Karpas-422 (cell line): ENCODE data around the gene FHDC1. TPM values are rescaled to one million over a fixed set of nuclear protein-coding genes. Genes with fewer than 3 reads are reported as not detected.

ENCODE experiments used
- DNase-seq: peaks from one replicate; pipeline ENCODE4 v3.0.0-alpha.2; 2015
- H2AFZ ChIP-seq: fragments of 200-600 bp; sonication (generic); 2 replicates; pipeline ENCODE4 v1.6.1; 2014; ENCODE audit warnings: antibody characterized with exemption, low read length, mixed read lengths
- H3K27ac ChIP-seq: fragments of 200-600 bp; sonication (generic); 2 replicates; pipeline ENCODE4 v1.5.1; 2014; ENCODE audit warnings: mild to moderate bottlenecking, low read length, moderate library complexity
- H3K27me3 ChIP-seq: fragments of 200-600 bp; sonication (generic); 2 replicates; pipeline ENCODE4 v1.6.1; 2014; ENCODE audit warnings: low read length, mixed read lengths
- H3K36me3 ChIP-seq: fragments of 200-600 bp; sonication (generic); 2 replicates; pipeline ENCODE4 v1.6.1; 2014; ENCODE audit warnings: low read length, mixed read lengths; ENCODE audit not compliant: insufficient read depth
- H3K4me1 ChIP-seq: fragments of 200-600 bp; sonication (generic); 2 replicates; pipeline ENCODE4 v1.6.1; 2014; ENCODE audit warnings: mild to moderate bottlenecking, low read length, mixed read lengths
- H3K4me2 ChIP-seq: fragments of 200-600 bp; sonication (generic); 2 replicates; pipeline ENCODE4 v1.6.1; 2014; ENCODE audit warnings: low read length, low read depth, mild to moderate bottlenecking; ENCODE audit not compliant: poor library complexity, severe bottlenecking
- H3K4me3 ChIP-seq: fragments of 200-600 bp; sonication (generic); 2 replicates; pipeline ENCODE4 v1.5.1; 2014; ENCODE audit warnings: mild to moderate bottlenecking, antibody characterized with exemption, low read length, mixed read lengths
- H3K79me2 ChIP-seq: fragments of 200-600 bp; sonication (generic); 2 replicates; pipeline ENCODE4 v1.6.1; 2014; ENCODE audit warnings: mild to moderate bottlenecking, low read length, mixed read lengths
- H3K9ac ChIP-seq: fragments of 200-600 bp; sonication (generic); 2 replicates; pipeline ENCODE4 v1.6.0; 2014; ENCODE audit warnings: low read length
- H3K9me2 ChIP-seq: fragments of 200-600 bp; sonication (generic), shearing (Covaris generic); replicated peaks from 2 replicates; pipeline ENCODE4 v1.6.0; 2014; ENCODE audit warnings: mild to moderate bottlenecking, low read length, moderate library complexity; ENCODE audit not compliant: insufficient read depth
- H3K9me3 ChIP-seq: fragments of 300-700, 200-600 bp; sonication (generic); 2 replicates; pipeline ENCODE4 v1.6.1; 2014; ENCODE audit warnings: low read length, mixed read lengths
- H4K20me1 ChIP-seq: fragments of 200-600 bp; sonication (generic); 2 replicates; pipeline ENCODE4 v1.6.1; 2014; ENCODE audit warnings: mild to moderate bottlenecking, antibody characterized with exemption, low read length, low read depth; ENCODE audit not compliant: insufficient read depth
- total RNA-seq: library from RNA; depleted of rRNA; stranded (reverse); fragments of >200 nt; shearing (Covaris generic); gene quantifications from 2 replicates; pipeline ENCODE4 v1.2.3, GENCODE V29; 2014; ENCODE audit warnings: low replicate concordance

Gene FHDC1
- total RNA-seq, 1 experiment from 2014 or later, result 0.07 TPM

DNA sequence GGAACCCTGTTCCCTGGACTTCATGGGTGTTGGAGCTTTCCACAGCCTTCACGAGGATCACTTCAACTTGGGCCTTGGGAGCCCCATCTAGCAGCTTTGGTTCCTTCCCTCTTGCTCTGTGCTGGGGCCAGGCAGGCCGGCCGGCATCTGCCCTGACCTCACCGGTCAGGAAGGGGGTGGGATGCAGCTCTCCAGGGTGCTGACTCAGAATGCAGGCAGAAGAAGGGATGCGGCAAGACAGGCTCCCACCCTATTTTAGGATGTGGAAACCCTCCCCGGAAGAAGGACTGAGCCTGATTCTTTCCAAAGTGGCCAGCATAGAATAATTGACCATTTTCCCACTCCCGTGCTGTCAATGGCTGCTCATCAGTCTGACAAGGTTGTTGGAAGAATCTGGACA, 47.1 kb downstream of the FHDC1 start:
- H3K4me3 ChIP-seq, result no peak overlapping the region
- no peaks in the 10 kb centered on the region for H4K20me1 ChIP-seq
- H3K9me2 ChIP-seq, result no peaks in the 10 kb centered on the region
- no peak overlapping the region for H3K9ac ChIP-seq
- no peaks in the 10 kb centered on the region for H3K9me3 ChIP-seq
- no peak overlapping the region for H2AFZ ChIP-seq
- H3K27ac ChIP-seq, result no peak overlapping the region
- H3K79me2 ChIP-seq, result no peaks in the 10 kb centered on the region
- H3K36me3 ChIP-seq, result no peaks in the 10 kb centered on the region
- no peak for DNase-seq
- H3K4me1 ChIP-seq, result no peaks in the 10 kb centered on the region
- no peaks in the 10 kb centered on the region for H3K27me3 ChIP-seq
- no peak overlapping the region for H3K4me2 ChIP-seq

DNA sequence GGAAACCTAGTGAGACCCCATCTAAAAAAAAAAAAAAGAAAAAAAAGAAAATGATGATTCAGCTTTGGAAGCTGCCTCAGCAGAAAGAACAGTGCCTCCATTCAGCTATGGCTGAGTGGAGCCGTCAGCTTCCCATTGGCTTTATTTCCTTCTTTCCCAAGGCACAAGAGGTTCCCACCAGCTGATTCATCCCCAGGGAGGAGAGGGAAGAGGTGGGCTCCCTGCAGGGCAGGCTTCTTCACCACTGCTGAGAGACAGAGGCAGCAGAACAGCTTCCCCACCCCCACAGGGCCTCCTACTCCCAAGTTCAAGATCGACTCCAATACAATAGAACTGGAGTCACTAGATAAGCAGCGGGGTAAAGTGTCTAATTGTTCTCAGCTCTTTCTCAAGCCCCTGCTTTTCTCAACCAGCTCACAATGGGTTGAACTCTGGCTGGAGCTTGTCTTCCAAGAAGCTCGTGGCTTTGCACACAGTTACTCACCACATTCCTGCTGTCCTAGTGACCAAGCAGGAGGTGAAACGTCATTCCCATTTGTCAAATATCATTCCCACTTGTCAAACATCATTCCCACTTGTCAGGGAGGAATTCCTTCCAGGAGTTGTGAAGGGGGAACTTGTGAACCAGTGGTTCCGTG, 47.8 kb downstream of the FHDC1 start:
- H3K4me3 ChIP-seq, result no peak overlapping the region
- H3K79me2 ChIP-seq, result no peaks in the 10 kb centered on the region
- DNase-seq, result no peak
- no peak overlapping the region for H3K4me2 ChIP-seq
- no peak overlapping the region for H3K27ac ChIP-seq
- H3K27me3 ChIP-seq, result no peaks in the 10 kb centered on the region
- no peaks in the 10 kb centered on the region for H3K4me1 ChIP-seq
- no peaks in the 10 kb centered on the region for H4K20me1 ChIP-seq
- no peak overlapping the region for H2AFZ ChIP-seq
- no peak overlapping the region for H3K9ac ChIP-seq
- H3K9me3 ChIP-seq, result no peaks in the 10 kb centered on the region
- H3K36me3 ChIP-seq, result no peaks in the 10 kb centered on the region
- H3K9me2 ChIP-seq, result no peaks in the 10 kb centered on the region

DNA sequence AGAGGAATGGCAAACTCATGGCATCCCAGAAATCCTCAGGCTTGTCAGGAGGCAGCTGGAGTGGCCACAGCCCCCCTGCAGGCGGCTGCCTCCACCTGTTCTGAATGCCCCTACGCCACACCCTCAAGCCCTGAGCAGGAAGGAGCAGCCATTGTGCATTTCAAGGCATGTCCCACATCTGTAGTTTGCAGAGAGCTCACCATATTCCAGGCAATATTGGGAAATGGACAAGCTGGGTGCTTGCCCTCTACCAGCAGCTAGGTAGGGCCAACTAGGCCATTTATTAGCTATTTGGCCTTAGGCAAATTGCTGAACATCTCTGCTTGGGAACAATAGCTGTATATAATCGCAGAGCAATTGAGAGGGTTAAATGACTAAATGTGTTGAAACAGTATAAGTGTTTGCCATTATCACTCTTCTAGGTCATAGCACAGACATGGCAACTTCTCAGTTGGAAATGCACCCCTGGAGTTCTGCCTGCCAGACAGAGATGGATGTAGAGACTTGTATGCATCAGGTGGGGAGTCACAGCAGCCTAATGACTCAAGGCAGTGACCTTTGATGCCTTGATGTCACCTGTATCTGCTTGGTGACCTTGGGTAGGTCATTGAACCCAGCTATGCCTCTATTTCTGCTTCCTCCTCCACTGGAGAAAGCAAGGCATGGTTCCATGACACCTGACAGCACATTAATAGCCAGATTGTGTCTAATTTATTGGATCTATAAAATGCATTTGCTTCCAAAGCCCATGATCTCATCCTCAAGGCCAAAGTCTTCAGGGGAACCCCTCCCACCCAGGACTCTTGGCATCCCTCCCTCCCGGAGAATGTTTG, 52.8 kb downstream of the FHDC1 start:
- H3K36me3 ChIP-seq, result no peaks in the 10 kb centered on the region
- H2AFZ ChIP-seq, result no peak overlapping the region
- no peak overlapping the region for H3K4me3 ChIP-seq
- H4K20me1 ChIP-seq, result no peaks in the 10 kb centered on the region
- no peaks in the 10 kb centered on the region for H3K27me3 ChIP-seq
- no peak overlapping the region for H3K4me2 ChIP-seq
- H3K27ac ChIP-seq, result no peak overlapping the region
- no peaks in the 10 kb centered on the region for H3K9me3 ChIP-seq
- no peaks in the 10 kb centered on the region for H3K9me2 ChIP-seq
- no peak overlapping the region for H3K9ac ChIP-seq
- no peaks in the 10 kb centered on the region for H3K79me2 ChIP-seq
- peaks cover 3% of the 10 kb centered on the region; the same call in 1 of the 2 replicates for H3K4me1 ChIP-seq
- no peak for DNase-seq

DNA sequence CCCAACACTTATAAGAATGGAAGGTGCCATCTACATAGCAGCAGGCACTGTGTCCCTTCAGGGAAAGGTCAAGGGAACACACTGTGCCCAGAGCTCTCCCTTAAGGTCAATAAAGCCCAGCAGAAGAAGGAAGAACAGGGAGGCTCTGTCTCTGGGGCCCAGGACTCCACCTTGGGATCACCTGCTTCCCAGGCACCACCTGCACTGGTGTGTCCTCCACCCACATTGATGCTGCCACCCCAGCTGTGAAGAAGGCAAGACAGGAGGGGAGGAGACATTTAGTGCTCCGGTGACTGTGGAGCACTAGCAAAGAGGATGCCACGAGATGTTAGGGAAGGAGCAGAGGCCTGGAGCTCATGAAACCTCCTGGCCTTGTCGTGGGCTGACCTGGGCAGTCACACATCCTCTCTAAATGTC, 53.4 kb downstream of the FHDC1 start:
- H3K79me2 ChIP-seq, result no peaks in the 10 kb centered on the region
- H3K4me2 ChIP-seq, result no peak overlapping the region
- no peak overlapping the region for H2AFZ ChIP-seq
- DNase-seq, result no peak
- H3K27me3 ChIP-seq, result no peaks in the 10 kb centered on the region
- no peaks in the 10 kb centered on the region for H4K20me1 ChIP-seq
- H3K4me3 ChIP-seq, result no peak overlapping the region
- H3K4me1 ChIP-seq, result peaks cover 3% of the 10 kb centered on the region; the same call in 1 of the 2 replicates
- H3K36me3 ChIP-seq, result no peaks in the 10 kb centered on the region
- no peak overlapping the region for H3K27ac ChIP-seq
- H3K9ac ChIP-seq, result no peak overlapping the region
- H3K9me2 ChIP-seq, result no peaks in the 10 kb centered on the region
- no peaks in the 10 kb centered on the region for H3K9me3 ChIP-seq

DNA sequence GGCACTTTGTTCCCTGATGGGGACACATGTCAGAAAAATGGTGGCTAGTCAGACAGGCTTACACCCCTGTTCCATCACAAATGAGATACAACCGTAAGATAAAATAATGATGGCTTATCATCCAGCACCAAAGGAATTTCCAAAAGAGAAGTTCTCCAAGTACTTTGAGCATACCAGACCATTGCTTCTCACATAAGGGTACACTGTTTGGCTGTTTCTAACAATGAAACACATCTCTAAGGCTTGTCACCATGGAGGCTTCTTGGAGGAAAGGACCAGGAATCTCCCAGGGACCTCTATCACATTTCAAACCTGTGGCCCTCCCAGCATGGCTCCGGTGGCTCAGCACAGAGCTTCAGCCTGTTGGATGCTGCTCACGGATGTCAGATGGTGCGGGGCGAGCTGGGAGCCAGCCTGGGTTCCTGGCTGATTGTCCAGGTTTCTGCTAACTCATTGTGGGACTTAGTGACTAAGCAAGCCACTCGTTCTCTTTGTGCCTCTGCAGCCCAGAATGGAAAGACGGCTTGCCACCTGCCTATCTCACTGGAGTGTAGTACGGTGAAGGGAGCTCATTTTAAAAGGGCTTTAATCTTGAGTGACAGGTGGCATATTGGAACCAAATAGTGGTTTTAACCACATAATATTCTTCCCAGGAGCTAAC, 54.5 kb downstream of the FHDC1 start:
- Histone ChIP-seq H3K4me1 (peaks cover 3% of the 10 kb centered on the region; the same call in 1 of the 2 replicates), H3K9me2 (no peaks in the 10 kb centered on the region), H2AFZ (no peak overlapping the region), H3K4me3 (no peak overlapping the region), H3K4me2 (no peak overlapping the region), H3K27ac (no peak overlapping the region), H3K27me3 (no peaks in the 10 kb centered on the region), H4K20me1 (no peaks in the 10 kb centered on the region), H3K36me3 (no peaks in the 10 kb centered on the region), H3K9ac (no peak overlapping the region), H3K9me3 (no peaks in the 10 kb centered on the region), H3K79me2 (no peaks in the 10 kb centered on the region)
- DNase-seq, result no peak

DNA sequence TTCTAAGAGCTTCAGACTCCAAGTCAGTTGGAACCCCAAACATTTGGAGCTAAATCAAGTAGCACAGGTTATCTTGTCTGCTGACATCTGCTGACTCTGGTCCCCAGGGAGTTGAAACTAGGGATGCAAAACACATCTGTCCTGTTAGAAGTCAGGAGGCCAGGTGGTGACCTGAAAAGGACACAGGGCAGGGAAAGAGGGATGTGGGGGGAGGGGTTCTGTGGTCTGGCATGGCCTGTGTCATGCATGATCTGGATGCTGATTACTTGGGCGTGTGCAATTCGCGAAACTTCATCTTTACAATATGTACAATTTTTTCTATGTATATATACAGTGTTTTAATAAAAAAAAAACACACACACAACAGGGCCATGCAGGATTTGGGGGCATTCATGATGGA, 55.3 kb downstream of the FHDC1 start:
- Histone ChIP-seq H3K4me3 (no peak overlapping the region), H2AFZ (no peak overlapping the region), H3K9me3 (no peaks in the 10 kb centered on the region), H3K27ac (no peak overlapping the region), H3K79me2 (no peaks in the 10 kb centered on the region), H3K9me2 (no peaks in the 10 kb centered on the region), H3K36me3 (no peaks in the 10 kb centered on the region), H3K4me2 (no peak overlapping the region), H4K20me1 (no peaks in the 10 kb centered on the region), H3K4me1 (peaks cover 3% of the 10 kb centered on the region; the same call in 1 of the 2 replicates), H3K27me3 (no peaks in the 10 kb centered on the region), H3K9ac (no peak overlapping the region)
- no peak for DNase-seq

DNA sequence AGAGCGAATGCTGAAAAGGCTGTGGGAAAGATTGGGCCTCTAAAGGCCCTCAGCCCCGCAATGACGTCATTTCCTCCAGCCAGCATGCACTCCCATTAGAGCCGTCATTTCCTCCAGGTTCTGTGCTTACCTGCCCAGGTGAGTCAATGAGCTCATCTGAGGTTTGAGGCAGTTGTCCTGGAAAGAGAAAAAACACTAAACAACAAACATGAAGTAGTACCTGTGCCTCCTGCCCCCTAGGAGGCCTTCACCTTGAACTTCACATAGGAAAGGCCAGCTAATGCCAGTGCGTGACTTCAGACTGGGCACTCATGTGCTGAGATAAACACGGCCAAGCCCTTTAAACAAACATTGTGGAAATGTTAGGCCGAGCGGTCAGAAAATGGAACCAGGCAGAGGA, 55.9 kb downstream of the FHDC1 start:
- Histone ChIP-seq H4K20me1 (no peaks in the 10 kb centered on the region), H3K9me3 (no peaks in the 10 kb centered on the region), H3K4me3 (no peak overlapping the region), H3K4me1 (peaks cover 3% of the 10 kb centered on the region; the same call in 1 of the 2 replicates), H3K27me3 (no peaks in the 10 kb centered on the region), H3K36me3 (no peaks in the 10 kb centered on the region), H3K27ac (no peak overlapping the region), H3K9me2 (no peaks in the 10 kb centered on the region), H3K4me2 (no peak overlapping the region), H3K79me2 (no peaks in the 10 kb centered on the region), H2AFZ (no peak overlapping the region), H3K9ac (no peak overlapping the region)
- DNase-seq, result no peak

DNA sequence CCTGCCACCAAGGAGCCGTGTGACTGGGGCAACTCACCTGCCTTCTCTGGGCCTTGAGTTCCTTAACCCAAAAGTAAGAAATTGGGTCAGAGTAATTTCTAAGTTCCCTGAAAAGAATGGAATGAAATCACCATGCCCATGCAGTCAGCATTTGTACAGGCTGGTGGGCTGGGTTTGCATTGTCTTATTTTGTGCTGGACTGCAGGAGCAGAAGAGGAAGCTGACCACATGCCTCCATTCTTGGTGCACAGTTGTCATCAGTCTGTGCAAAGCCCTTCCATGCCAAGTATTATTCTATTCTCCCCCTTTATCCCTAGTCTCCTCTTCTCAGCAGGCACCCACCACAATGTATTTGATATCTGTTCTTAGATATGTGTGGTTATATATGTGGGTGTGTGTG, 56.3 kb downstream of the FHDC1 start:
- Histone ChIP-seq H3K27me3 (no peaks in the 10 kb centered on the region), H4K20me1 (no peaks in the 10 kb centered on the region), H2AFZ (no peak overlapping the region), H3K79me2 (no peaks in the 10 kb centered on the region), H3K27ac (no peak overlapping the region), H3K9me3 (no peaks in the 10 kb centered on the region), H3K36me3 (no peaks in the 10 kb centered on the region), H3K4me1 (peaks cover 3% of the 10 kb centered on the region; the same call in 1 of the 2 replicates), H3K4me3 (no peak overlapping the region), H3K4me2 (no peak overlapping the region), H3K9me2 (no peaks in the 10 kb centered on the region), H3K9ac (no peak overlapping the region)
- no peak for DNase-seq
